Measurements from ENCODE around the gene TMEM131.
A peak's percentile ranks its signal among the peaks of the same experiment; 100 is the strongest.

The TMEM131 gene

DNA sequence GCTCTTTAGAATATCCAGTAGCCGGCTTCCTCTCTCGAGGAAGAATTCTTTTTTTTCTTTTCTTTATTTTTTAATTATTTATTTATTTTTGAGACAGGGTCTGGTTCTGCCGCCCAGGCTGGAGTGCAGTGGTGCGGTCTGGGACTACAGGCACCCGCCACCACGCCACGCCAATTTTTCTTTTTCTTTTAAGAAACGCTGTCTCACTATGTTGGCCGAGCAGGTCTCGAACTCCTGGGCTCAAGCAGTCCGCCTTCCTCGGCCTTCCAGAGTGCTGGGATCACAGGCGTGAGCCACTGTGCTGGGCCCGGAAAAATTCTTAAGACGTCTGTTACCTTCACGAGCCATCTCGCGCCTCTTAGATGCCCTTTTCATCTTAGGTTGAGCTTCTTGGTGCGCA lies 931 bp upstream of the TMEM131 start:
- Mint-ChIP-seq H3K27me3 (ENCODE audit: low read depth) (no peaks in the 10 kb centered on the region), H3K4me1 (peaks cover 39% of the 10 kb centered on the region), H3K9me3 (no peaks in the 10 kb centered on the region), H3K36me3 (ENCODE audit: low read depth) (no peaks in the 10 kb centered on the region), H3K27ac (peak overlapping the region; percentile 85 to 97 (median 95)), H3K4me3 (peak overlapping the region; percentile 89 to 95 (median 93))
- TF ChIP-seq, protein P1, sequence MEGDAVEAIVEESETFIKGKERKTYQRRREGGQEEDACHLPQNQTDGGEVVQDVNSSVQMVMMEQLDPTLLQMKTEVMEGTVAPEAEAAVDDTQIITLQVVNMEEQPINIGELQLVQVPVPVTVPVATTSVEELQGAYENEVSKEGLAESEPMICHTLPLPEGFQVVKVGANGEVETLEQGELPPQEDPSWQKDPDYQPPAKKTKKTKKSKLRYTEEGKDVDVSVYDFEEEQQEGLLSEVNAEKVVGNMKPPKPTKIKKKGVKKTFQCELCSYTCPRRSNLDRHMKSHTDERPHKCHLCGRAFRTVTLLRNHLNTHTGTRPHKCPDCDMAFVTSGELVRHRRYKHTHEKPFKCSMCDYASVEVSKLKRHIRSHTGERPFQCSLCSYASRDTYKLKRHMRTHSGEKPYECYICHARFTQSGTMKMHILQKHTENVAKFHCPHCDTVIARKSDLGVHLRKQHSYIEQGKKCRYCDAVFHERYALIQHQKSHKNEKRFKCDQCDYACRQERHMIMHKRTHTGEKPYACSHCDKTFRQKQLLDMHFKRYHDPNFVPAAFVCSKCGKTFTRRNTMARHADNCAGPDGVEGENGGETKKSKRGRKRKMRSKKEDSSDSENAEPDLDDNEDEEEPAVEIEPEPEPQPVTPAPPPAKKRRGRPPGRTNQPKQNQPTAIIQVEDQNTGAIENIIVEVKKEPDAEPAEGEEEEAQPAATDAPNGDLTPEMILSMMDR (IDR thresholded peaks at IDR 0.05; ENCODE audit: unreplicated experiment in 3 of 3): no peak

DNA sequence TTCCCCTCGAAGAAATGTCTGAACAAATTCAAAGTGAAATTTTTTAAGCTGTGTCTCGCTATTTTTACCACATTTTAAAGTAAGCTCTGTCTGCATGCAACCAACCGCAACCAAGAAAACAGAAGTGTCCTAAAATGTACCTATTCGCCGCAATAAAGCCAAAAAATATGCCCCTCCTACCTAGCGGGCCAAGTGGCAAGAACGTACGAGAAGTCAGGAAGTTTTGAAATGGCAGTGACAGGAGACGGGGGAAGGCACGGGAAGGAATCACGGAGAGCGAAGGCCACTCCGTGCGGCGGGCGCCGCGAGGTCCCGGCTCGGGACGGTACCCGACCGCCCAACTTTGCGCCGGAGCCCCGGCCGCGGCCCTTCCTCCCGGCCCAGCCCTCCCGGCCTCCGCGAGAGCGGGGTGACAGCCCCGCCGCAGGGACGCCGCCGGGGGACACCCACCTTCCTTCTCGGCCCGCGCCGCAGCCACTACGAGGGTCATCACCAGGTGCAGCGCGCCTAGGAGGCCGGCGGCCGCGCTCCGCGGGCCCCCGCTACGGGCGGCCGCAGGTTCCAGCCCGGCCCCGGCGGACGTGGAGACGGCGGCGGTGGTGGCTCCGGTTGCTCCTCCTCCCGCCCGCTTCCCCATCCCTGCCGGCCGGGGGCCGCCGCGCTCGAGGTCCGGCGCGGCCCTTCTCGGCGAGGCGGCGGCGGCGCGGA lies 568 bp downstream of the TMEM131 start:
- no peaks in the 10 kb centered on the region for H3K27me3 Mint-ChIP-seq (ENCODE audit: low read depth)
- TF ChIP-seq, protein P1 (IDR thresholded peaks at IDR 0.05; ENCODE audit: unreplicated experiment in 3 of 3): no peak
- peak overlapping the region; percentile 93 to 100 (median 99) for H3K4me3 Mint-ChIP-seq
- peak overlapping the region; percentile 98 for H3K27ac Mint-ChIP-seq
- H3K36me3 Mint-ChIP-seq (ENCODE audit: low read depth): peaks cover 4% of the 10 kb centered on the region
- H3K9me3 Mint-ChIP-seq: no peaks in the 10 kb centered on the region
- H3K4me1 Mint-ChIP-seq: peaks cover 47% of the 10 kb centered on the region

DNA sequence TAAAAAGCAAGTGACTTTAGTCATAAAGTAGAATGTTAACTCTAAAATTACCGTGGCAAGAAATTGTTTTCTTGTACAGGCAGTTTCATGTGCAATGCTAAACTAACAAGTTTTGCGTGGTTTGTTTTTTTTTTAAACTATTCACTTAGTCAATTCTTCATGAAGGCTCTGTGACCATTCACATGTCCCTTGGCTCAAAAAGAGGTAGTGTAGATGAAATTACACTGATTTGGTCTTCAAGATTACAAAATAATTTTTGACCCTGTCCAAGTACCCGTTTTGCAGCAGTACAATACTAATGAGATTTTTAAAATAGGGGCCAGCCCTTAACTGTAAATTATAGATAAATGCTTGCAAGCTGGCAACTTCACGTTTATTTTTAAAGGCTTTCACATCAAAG lies 1.3 kb downstream of the TMEM131 start:
- peaks cover 42% of the 10 kb centered on the region for H3K4me1 Mint-ChIP-seq
- peaks cover 5% of the 10 kb centered on the region for H3K36me3 Mint-ChIP-seq (ENCODE audit: low read depth)
- H3K27me3 Mint-ChIP-seq (ENCODE audit: low read depth): no peaks in the 10 kb centered on the region
- H3K27ac Mint-ChIP-seq: peak overlapping the region; percentile 98
- H3K4me3 Mint-ChIP-seq: peak overlapping the region; percentile 93 to 100 (median 99)
- TF ChIP-seq, protein P1 (IDR thresholded peaks at IDR 0.05; ENCODE audit: unreplicated experiment in 3 of 3): no peak
- peaks cover under 1% of the 10 kb centered on the region for H3K9me3 Mint-ChIP-seq

DNA sequence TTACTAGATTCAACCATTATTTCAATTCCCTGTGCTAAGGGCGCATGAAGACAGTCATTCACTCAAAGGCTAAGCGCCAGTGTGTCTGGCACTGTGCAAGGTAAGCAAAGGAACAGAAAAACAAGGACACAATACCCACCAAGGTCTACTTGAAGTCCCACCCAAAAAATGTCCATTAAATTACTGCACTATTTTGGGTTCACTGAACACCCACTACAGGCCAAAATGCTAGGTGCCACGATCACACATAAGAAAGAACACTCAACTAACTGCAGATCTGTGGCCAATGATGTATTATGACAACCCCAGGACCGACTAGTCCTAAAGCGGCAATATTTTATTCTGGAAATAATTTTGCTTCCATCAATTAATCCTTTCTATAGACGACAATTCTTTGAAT lies 1.8 kb downstream of the TMEM131 start:
- TF ChIP-seq, protein P1 (IDR thresholded peaks at IDR 0.05; ENCODE audit: unreplicated experiment in 3 of 3): no peak
- H3K4me1 Mint-ChIP-seq: peaks cover 39% of the 10 kb centered on the region
- peak overlapping the region; percentile 93 to 100 (median 99) for H3K4me3 Mint-ChIP-seq
- peaks cover 5% of the 10 kb centered on the region for H3K9me3 Mint-ChIP-seq
- no peaks in the 10 kb centered on the region for H3K27me3 Mint-ChIP-seq (ENCODE audit: low read depth)
- peak overlapping the region; percentile 98 for H3K27ac Mint-ChIP-seq
- H3K36me3 Mint-ChIP-seq (ENCODE audit: low read depth): peaks cover 10% of the 10 kb centered on the region

DNA sequence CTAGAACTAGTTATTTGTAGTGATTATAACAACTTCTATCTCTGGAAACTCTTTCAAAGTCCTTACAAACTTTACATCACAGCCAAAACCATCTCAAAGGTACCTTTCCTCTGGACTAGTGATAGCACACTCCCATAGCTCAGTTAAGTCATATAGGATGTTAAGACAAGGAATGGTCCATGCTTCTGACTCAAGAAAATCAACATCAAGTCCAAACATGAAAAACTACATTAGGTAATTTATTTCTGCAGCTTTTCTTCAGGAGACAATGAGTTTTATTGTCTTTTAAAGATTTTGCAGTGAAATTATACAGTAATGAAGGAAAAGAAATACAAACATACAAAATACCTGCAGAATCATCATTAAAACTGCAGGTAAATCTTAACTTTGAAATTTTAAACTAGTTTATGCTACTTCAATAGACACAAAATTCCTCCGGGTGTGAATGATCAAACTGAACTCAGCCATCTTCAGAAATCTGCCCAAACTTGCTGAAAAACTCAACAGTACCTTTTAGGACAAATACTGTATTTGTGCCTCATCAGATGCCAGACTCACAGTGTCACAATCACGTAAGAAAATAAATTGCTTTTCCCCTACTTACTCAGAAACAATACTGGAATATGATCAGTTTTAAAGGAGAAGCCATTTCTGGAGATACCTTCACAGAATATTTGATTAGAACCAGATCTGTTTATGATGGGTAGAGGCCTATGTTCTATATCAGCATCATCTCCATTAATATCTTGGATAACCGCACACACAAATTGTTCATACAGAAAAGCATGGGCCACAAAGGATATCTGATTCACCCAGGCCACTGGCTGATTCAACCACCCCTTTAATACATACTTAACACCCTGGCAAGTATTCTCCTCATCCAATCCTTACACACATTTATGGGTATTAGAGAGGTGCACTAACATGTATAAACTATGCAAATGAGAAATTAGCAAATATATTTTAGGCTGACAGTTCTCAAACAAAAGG lies 2.6 kb downstream of the TMEM131 start:
- Mint-ChIP-seq H3K4me1 (peaks cover 38% of the 10 kb centered on the region), H3K27ac (peak overlapping the region; percentile 98), H3K9me3 (peaks cover 12% of the 10 kb centered on the region), H3K36me3 (ENCODE audit: low read depth) (peaks cover 18% of the 10 kb centered on the region), H3K4me3 (peak overlapping the region; percentile 93 to 100 (median 99)), H3K27me3 (ENCODE audit: low read depth) (no peaks in the 10 kb centered on the region)
- TF ChIP-seq, protein P1 (IDR thresholded peaks at IDR 0.05; ENCODE audit: unreplicated experiment in 3 of 3): no peak

All from nephron (organoid).